Myocyte (in vitro differentiated cells): ENCODE measurements around the gene TSKU. TPM values are rescaled to one million over a fixed set of nuclear protein-coding genes. Genes with fewer than 3 reads are reported as not detected.
A peak's percentile ranks its signal among the peaks of the same experiment; 100 is the strongest.

Source experiments
- DNase-seq: peaks from one replicate; pipeline ENCODE4 v3.0.0-alpha.2; 2012; ENCODE audit warnings: low read depth
- total RNA-seq: library from RNA; depleted of rRNA; stranded (reverse); fragments of >200 nt; gene quantifications from 2 replicates; pipeline ENCODE4 v1.2.3, GENCODE V29; 2014

TSKU gene
- total RNA-seq, 1 donor from 2014 or later, result 15.5 TPM

DNA sequence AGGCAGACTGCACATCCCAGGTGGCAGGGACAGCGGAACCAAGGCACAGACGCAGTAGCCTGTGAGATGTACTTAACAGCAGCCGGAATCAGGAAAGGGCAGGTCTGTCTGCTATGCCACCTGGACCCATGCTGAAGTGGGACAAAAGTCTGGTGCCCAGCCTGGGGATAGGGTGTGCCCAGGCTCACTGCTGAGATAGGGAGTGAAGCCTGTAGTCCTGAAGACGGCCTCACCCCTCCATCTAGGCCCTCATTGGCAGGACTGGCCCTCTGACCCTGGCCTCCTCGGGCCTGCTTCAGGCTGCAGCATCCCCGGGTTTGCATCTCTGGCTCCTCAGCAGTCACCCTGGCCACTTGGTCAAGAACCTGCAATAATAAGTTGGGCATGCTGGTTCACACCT, 32.4 kb upstream of the TSKU start:
- no peak for DNase-seq

DNA sequence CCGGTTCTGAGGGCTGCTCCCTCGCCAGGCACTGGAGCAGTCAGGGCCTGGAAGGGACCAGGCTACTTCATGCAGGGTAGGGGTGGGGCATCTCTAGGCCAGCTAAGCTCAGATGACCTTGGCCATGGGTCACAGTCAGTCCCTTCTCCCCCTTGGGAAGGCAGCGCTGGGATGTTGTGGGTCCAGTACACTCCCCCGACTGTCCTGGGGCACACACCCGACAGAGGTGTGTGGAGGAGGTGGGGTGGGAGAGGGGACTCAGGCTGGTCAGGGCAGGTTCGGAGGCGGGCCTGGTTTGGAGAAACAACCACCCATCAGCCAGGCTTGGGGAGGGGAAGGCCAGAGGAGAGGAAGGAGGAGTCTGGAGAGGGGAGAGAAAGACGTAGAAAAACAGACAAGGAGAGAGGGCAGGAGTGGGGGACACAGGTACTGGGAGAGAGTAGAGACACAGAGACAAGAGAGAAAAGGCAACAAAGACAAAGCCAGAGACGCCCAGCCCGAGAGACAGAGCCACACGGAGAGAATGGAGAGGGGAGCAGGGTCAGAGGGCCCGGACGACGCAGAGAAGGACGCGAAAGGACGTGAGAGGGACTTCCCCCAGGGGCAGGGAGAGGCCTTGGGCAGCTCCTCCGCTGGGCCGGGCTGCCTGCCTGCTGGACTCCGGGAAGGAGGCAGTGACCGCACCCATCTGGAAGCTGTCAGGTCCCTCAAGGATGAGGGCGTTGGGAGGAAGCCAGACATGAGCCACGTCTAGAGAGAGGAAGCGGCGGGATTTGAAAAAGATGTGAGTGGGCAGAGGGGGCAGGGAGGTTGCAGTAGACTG, 30.6 kb upstream of the TSKU start:
- no peak for DNase-seq

DNA sequence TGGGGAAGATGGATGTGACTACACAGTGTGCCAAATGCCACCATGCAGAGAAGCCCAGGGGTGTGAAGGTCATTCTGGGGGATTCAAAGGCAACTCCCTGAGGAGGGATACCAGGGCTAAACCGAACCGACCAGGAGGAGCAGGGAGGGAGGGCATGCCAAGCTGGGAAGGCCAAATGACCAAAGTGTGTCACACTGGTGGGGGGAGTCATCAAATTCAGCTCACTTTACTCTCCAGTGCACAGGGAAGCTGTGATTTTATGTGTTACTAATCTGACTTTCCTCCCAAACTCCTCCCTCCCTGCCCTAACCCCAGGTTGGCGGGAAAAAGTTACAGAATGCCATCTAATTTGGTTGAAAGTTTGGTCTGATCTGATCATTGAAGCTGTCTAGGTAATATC, 29.7 kb upstream of the TSKU start:
- DNase-seq, result no peak

DNA sequence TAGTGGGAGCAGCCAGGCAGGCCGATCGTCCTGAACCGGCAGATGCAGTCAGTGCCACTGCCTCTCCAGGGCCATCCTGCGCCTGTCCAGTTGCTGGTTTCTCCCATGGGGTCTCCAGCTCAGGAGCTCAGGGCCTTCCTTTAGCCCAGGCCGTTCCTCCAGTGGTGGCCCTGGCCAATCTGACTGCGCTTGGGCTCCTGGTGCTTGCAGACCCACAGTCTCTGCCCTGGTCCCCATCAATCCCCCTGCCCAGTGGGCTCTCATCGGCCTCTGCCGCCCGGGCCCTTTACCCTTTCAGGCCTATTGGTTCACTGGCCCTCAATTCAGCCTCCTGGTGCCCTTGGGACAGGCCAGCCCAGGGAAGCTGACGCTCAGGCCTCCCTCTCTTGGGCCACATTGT, 29.2 kb upstream of the TSKU start:
- DNase-seq, result no peak

DNA sequence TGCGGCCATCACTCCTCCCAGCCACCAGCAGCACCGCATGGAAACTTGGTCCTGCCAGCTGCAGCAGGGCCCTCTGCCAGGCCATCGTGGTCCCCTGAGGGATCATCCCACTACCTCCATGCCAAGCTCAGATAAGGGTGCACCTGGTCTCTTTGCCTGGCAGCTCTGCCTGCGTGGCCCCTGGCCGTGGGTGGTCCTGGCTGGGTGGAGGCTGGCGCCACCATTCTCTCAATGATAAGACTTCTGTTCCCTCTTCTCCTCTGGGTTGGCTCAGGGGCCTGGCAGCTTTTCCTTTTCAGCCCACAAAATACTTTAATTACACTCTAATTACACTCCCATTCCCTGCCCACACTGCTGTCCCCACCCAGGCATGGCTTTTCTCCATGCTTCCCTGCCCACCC, 26.8 kb upstream of the TSKU start:
- no peak for DNase-seq

DNA sequence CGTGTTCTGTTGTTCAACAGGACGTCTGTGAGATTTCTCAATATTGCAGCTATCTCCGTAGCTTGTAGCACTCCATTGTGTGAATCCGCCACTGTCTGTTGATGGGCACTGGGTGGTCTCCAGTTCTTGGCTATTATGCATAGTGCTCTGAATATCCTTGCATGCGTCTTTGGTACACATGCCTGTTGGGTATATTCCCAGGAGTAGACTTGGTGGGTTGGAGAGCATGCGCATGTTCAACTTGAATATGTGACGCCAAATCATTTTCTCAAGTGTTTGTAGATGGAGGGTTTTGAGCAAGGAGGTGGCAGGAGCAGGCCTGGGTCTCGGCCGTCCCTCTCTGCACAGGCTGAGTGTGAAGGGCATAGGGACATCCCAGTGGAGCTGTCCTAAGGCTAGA, 24.8 kb upstream of the TSKU start:
- DNase-seq, result no peak

DNA sequence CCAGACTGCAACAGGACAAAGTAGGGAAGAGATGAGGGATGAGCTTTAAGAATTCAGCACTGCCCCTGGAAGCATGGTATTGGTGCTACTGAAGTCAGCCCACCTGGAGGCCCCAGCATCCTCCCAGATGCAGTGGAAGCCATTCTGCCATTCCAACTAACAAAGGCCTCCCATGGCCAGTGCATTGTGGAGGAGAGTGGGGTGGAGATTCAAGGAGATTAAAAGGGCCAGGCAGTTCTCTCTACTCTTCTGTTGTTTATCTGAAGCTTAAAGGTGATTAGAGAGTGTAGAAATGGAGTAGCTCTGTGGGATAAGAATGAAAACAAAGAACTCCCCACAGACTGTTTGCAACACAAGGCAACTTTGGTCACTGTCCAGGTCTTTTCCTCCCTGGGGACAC, 24.1 kb upstream of the TSKU start:
- DNase-seq, result no peak

DNA sequence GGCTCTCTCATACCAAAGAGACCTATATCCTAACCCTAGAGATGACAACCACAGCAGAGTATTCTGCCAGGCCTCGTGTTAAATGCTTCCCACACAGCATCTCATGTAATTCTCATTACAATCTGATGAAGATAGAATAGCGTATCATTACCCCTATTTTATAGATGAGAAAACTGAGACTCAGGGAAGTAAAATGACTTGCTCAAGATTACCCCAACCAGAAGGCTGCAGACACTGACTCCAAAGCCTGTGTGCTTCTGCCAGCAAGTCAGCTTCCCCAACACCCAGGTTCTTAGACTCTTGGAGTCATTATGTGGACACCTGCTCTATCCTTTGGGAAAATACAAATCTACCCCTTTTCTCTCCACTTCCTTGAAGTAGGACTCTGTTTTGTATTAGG, 23.6 kb upstream of the TSKU start:
- no peak for DNase-seq

DNA sequence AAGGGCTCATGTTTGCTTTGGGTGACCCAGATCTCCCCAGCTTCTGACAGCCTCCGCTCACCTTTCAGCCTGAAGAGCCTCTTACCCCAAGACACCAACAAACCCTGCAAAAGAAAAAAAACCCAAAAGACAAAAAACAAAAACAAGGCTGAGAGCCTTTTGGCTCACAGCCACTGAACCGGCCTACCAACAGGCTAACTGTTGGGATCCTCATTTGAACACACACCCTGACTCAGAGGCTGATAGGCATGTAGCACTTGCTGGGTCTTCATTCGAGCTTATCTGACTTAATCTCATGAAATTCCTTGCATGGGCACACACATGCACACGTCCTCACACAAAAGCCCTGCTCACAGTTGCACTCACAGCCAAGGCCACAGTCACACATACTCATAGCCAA, 22.9 kb upstream of the TSKU start:
- DNase-seq, result no peak

DNA sequence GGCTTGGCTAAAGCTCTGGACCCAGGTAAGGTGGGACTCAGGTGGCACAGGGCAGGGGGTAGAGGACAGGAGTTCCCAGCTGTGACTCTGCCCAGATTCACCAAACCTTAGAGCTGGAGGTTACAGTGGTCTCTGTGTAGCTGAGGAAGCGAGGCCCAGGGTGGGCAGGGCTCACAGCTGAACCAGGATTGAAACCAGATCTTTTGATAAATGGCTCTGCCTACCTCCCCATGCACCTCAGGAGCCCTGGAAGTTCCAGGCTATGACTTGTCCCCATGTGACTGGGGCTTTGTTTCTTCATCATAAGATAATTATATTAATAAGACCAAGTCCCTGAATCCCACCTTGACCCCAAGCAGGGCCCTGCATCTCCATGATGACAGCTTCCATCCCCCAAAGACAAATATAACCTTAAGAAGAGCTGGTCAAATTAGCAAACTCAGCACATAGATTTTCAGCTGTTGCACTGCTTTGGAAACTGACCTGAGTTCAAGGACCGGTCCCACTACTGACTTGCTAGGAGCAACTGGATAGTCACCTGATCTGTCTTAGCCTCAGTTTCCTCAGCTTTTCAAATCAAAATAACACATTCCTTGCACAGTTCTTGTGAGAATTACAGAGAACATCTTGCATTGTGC, 21.3 kb upstream of the TSKU start:
- no peak for DNase-seq

DNA sequence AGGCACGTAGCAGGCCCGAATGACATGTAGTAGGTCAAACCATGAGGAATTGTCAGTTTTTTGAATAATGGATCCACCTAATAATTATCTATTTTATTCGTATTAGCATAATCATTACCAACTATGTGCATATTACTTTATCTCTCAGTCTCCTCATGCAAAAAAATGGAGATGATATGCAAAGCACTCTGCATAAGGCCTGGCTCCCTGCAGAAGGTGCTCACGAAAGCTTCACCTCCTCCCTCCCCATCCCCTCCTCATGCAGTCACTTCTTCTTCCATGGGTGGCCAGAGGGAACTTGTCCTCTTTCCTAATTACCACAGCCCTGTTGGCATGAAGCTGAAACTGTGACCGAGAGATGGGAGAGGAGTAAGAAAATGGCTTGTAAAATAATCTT, 20.8 kb upstream of the TSKU start:
- DNase-seq, result no peak

DNA sequence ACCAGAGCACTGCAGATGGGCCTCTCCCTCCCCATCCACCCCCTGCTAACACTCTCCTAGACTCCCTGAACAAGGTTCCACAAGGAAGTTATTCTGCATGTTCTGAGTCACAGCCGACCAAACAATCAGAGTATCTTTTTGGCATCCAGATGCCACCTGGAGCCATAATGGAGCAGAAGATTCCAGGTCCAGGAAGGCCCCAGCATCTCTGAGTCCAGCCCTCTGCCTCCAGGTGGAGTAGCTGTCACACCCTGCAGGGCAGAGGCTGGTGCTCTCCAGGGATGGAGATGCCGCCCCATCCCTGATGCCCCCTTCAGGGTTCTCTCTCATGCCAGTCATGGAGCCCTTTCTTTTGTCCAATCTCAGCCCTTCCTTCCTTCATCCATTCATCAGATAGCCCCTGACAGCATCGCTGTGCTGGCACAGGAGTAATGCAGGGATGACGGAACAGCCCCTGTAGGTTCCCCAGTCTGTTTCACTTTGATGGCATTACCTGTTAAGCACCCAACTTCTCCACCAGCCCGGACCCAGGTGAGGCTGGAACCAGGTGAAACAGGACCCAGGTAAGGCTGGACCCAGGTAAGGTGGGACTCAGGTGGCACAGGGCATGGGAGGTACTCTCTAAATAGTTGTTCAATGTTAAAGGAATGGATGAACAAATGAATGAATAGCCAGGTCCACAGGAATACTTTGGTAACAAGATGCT, 20.1 kb upstream of the TSKU start:
- no peak for DNase-seq

DNA sequence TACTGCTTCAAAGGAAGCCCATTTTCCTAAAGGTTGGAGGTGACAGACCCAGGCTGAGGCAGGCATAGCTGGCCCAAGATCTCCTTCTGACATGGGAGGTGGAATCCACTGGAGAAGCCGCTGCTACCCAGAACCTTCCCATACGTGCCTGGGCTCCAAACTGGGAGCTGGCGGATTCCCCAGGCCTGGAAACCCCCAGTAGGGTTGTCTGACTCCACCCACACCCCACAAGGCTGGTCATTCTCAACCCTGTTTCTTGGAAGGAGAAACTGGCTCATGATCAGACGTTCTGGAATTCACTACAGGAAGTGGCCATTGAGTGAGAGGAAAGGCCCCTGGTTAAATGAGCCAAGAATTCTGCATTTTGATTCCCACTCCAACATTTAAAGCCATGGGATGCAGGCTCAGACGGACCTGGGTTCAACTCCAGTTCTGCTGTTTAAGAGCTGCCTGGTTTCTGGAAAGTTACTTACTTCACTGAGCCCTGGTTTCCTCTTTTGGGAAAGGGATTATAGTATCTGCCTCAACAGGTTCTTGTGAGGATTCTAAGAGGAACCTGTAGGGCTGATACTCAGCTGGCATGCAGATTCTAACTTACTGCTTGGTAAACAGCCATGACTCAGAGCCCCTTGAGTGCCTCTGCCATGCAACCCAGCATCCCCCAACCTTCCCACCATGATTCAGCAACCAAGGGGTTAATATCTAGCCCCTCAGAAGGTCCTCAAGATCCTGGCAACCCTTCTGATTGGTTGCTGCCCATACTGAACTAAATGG, 19.4 kb upstream of the TSKU start:
- peak; percentile 45 for DNase-seq

DNA sequence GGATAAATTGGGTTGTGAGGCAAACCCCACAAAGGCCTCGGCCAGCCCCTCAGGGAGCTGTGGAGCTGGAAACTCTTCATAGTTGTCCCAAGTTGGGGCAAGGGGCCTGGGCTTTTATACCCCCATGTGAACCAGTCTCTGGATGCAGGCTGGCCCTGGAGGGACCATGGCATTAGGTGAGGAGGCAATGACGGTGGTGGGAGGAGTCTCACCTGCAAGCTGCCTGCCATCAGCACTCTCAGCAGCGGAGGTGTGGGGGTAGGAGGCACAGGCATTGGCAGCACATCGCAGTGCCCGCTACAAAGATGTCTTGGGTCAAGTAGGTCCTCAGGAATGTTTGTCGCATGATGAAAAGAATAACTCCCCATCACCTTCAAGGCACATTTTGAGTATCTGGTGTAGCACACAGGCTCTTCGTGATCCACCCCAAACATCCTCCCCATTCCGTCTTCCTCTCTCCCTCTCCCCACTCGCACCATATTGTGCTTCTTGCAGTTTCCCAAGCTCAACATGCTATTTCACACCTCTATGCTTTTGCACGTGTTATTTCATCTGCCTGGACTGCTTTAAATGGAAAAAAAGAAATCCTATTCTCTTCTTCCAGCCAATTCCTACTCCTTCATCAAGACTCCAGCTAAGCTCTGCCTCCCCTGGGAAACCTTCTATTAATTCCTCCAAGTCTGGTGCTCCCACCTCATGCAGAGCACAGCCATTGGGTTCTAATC, 18.1 kb upstream of the TSKU start:
- DNase-seq, result no peak

DNA sequence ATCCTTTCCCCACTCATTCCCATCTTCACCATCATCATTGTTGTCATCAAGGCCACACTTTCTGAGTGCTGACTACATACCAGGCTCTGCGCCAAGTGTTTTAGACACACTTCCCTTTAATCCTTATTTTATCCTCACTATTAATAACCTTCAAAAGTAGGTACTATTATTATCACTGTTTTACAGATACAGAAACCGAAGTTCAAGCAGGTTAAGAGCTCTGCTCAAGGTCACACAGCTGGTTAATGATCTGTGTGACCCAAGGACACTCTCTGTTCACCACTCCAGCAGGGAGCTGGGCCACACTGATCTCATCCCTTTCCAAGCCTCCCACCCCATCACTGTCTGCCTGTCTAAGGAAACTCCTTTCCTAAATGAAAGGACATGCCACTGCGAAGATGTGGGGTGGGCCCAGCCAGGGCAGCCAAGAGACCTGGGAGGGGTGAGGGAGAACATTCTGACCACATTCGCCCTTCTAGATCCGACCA, 17.2 kb upstream of the TSKU start:
- no peak for DNase-seq

DNA sequence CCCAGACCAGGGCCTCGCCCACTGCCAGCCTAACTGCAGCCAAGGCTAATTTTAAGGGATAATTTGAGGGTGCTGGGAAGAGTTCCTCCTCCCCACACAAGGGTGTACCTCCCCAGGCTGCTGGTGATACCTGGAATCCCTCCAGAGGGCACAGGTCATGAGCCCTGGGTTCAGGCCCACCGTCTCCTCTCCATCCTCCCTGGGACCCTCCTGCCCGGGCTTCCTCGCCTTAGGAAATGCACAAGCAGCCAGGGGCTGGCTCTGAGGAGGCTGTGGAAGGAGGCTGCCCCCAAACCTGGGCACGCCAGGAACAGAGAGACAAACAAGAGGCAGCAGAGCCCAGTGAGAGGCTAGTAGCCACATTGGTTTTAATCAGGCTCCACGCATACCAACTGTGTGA, 16.6 kb upstream of the TSKU start:
- no peak for DNase-seq

DNA sequence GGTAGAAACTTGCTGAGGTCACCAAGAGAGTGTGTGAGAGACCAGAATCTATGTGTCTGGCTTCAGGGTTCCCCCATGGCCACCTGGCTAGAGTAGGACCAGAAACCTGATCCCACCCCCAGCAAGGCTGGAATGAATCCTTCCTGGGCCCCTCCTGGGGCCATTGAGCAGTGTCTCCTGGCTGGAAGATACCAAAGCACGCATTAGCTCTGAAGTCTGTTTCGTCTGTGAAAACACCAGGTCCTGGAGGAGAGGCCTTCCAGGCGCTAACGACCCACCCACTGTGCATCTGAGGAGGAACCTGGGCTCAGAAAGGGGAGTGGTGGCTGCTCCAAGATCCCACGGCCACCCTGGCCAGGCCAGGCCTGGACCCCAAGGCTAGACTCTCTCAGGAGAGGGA, 15.5 kb upstream of the TSKU start:
- DNase-seq, result no peak

DNA sequence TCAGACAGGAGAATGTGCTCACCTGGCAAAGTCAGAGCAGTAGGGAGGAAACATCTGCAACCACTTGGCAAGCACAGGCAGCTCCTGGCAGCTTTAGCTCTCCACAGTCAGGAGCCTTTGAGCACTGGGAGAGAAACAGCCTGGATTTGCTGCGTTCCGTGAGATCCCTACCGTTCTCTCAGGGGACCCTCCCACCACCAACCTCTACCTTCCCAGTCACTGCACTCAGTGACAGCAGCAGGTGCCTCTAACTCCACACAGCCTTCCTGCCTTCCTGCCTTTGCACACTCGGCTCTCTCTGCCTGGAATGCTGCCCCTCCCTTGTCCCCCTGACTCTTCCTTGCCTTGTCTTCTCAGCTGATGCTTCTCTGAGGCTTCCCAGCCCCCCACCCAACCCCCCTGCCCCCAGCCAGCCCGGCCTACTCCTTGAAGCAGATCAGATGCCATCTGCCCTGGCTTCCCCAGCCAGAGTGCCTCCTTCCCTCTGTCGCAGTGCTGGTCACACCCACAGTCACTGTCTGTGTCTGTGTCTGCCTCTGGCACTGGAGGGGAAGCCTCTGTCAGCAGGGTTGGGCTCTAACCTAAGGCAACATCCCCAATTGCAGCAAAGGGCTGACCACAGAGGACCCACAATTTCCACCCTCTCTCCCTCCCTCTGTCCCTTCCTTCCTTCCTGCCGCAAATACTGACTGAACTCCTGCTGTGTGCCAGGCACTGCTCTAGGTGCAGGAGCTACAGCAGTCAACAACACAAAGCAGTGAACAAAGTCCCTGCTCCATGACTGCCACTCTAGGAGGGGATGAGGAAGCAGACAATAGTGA, 14.9 kb upstream of the TSKU start:
- DNase-seq, result peak; percentile 39

DNA sequence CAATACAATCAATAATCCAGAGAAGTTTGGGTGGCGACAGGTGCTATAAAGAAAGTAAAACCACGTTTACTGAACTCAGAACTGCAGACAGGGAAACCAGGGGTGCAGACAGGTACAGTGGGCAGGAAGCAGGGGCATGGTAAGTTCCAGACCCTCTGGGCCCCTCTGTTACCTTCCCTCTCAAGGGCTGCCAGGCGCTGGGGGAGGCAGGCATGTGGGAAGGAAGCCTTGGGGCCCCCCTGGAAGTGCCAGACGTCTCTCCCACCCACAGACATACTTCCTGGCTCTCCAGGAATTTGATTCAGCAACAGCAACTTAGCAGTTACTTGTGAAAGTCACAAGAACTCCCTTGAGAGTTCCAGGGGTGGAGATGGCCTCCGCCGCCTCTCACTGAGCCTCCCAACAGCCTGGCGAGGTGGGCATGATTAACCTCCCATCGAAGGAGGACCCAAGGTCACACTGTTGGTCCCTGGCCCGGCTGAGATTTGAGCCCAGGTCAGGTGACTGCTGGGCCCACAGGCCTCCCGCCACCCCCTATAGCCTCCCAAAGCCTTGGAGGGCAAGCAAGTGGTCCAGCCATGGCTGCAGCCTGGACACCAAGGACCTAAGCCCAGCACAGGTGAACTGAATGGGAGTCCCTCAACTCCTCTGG, 14.1 kb upstream of the TSKU start:
- DNase-seq, result no peak
